HG03175 (cell line): Measurements from ENCODE around the gene OSBPL5.
"Not testable (repeated sequence)": the region's sequence is repeated elsewhere in the genome, so short reads cannot be mapped to it uniquely, and the experiment has no call there.

Experiments
- ATAC-seq: cut with Tn5 transposase; IDR thresholded peaks from one replicate; pipeline ENCODE4 v1.9.1; 2021; ENCODE audit warnings: mild to moderate bottlenecking, moderate library complexity; ENCODE audit not compliant: unreplicated experiment

OSBPL5 gene

DNA sequence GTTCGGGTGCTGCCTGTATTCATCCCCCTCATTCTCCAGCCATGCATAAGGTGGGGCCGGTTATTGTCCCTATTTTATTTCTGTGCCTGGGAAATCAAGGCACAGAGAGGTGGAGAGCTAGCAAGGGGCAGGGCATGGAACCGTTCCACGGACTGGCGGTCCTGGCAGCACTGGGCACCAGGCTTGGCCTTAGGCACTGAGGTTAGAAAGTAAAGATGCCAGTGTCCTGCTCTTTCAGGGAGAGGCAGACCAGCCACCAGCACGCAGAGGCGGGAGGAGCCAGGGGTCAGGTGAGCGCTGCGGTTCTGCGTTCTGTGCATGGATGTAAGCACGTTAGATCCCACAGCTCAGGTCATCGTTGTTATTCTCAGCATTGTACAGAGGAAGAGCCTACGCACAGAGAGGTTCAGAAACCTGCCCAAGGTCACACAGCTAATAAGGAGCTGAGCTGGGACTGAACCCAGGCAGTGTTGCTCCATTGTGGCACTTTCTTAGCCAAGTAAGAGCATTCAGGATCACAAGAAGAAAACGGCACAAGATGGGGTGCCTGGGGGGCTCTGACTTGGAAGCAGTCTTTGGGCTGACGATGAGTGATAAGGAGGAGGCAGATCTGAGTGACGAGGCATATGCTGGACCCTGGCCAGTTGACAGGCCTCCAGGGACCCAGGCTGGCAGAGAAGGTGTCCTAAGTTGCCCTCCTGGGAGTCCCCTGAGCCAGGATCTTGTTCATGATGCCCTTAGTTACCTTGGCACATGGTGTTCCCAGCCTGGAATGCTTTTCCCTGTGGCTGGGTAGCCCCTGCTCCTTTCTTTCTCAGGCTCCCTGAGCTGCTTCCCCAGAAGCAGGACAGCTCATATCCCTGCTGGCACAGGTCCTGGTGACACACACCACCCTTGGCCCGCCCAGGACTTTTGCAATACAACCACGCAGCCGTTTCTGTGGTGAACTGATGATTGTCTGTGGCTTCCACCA, 41.1 kb downstream of the OSBPL5 start:
- no peak for ATAC-seq

- no peak for ATAC-seq
Measured at GRCh38 chr11:3123305-3123704, 41.8 kb downstream of the OSBPL5 start.

- ATAC-seq = no peak
Measured at GRCh38 chr11:3122775-3123201, 42.3 kb downstream of the OSBPL5 start.

GRCh38 chr11:3121931-3122774, 43.0 kb downstream of the OSBPL5 start:
- no peak for ATAC-seq

DNA sequence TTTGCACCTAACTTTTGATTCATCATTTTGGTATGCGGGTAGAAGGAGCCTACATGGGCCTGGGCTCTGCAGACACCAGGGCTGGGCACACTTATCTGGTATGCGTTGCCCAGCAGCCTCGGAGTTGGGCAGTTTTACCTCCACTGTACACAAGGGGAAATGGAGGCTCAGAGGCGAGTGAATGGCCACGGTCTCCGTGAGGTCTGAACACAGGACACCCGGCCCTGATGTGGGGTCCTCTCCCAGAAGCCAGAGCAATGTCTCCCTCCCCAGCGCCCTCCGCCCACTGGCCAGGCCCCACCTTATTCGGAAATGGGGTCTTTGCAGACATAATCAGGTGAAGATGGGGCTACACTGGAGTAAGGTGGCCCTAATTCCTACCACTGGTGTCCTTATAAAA, 43.7 kb downstream of the OSBPL5 start:
- ATAC-seq = no peak

- no peak for ATAC-seq
Measured at GRCh38 chr11:3120071-3120792, 44.9 kb downstream of the OSBPL5 start.

GRCh38 chr11:3119141-3119821, 45.8 kb downstream of the OSBPL5 start:
- no peak for ATAC-seq

DNA sequence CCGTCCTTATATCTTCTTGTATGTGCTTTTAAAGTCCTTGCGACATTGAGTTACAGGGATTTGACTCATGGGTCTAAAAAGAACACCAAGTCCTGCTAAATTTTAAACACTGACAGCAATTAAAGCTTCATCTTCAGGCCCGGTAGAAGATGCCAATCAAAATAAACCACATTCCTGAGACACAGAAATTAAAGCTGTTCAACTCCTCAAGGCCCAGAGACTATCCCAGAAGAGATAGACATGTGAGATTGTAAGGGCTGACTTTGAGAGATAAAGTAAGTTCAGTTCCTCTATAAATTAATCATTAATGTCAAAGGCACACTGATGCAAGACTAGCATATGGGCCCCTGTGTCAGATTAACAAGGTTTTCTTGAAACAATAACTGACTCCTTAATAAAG, 49.8 kb downstream of the OSBPL5 start:
- no peak for ATAC-seq

- not testable (repeated sequence) for ATAC-seq
Measured at GRCh38 chr11:3113661-3114060, 51.4 kb downstream of the OSBPL5 start.

DNA sequence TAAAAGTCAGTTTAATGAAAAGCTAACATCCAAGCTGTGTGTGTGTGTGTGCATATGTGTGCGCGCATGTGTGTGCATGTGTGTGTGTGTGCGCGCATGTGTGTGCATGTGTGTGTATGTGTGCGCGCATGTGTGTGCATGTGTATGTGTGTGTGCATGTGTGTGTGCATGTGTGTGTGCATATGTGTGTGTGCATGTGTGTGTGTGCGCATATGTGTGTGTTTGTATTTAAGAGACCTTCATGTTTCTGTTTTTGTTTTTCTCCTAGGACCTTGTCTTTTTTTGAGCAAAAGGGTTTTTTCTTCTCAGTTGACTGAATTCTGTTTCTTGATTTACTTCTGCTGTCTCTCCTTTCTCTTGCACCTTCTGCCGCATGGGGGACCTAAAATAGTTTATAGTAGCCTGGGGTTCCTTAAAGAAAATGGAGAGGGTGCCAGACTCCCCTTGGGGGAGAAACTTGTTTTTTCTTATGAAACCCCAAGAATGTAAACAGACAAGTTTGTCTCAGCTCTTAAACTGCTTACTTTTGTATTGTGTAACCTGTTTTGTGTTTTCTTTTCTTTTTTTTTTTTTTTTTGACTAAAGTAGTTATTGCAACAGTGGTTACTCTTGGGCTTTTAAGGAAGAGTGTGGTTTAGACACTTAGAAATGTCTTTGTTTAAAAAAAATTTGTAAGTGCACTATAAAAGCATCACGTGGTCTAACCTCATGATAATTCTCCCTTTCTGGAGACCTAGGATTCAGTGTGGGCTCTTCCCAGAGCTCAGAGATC, 53.0 kb downstream of the OSBPL5 start:
- ATAC-seq = no peak

DNA sequence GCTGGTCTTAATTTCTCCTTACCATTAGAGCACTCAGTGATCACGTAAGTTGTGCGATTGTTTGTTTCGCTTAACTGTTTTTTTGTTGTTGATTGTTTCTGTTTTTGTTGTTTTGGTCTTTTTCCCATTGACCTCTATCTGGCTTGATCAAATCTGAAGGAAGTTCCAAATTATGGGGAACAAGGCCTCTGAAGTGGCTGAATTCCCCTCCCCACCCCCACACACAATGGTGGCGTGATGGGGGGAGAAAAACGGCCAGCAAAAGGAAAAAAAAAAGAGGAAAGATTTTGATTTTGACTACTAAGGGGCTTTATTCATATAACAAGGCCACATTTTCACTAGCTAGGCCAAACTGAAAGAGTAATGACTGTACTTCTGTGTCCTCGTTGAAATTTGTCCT, 53.6 kb downstream of the OSBPL5 start:
- no peak for ATAC-seq

GRCh38 chr11:3109921-3110706, 55.0 kb downstream of the OSBPL5 start:
- no peak for ATAC-seq

DNA sequence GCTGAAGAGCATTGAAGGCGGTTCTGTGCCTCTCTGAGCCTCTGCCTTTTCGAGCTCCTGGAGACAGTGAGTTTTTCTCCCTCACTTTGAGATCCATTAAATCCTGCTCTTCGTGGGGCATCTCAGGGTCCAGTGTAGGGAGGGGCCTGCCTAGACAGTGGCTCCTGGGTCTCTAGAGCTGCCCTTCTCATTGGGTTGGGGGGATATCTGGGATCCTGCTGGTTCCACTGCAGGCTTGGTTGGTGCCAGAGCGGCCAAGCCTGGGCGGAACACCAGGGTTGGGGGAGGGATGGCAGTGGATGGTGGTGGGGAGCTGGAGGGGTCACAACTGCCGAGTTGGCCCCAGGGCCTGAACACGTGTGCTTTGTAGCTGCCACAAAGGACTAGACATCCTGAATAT, 55.7 kb downstream of the OSBPL5 start:
- ATAC-seq = no peak

DNA sequence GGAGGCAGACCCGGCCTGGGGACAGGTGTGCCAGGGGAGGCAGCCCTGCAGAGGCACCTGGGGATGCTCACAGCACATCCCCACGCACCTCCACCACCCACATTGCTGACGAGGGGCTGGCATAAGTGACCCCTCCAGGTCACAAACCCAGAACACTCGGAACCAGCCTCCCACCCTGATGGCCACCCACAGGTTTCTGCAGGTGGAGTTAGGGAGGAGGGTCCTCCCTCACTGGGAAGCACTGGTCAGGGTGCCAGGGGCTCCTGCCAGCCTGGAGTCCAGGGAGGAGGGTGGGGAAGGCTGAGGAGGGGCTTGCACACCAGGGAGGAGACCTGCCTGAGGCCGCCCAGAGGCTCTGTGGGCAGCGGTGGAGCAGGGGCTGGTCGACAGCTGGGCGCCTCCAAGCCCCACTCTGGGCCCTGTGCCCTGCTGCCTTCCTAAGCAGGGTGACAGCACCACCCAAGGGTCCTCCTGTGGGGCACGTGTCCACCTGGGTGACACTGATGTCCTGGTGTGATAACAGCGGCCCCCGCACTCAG, 56.9 kb downstream of the OSBPL5 start:
- no peak for ATAC-seq

GRCh38 chr11:3107608-3108182, 57.4 kb downstream of the OSBPL5 start:
- ATAC-seq = no peak

DNA sequence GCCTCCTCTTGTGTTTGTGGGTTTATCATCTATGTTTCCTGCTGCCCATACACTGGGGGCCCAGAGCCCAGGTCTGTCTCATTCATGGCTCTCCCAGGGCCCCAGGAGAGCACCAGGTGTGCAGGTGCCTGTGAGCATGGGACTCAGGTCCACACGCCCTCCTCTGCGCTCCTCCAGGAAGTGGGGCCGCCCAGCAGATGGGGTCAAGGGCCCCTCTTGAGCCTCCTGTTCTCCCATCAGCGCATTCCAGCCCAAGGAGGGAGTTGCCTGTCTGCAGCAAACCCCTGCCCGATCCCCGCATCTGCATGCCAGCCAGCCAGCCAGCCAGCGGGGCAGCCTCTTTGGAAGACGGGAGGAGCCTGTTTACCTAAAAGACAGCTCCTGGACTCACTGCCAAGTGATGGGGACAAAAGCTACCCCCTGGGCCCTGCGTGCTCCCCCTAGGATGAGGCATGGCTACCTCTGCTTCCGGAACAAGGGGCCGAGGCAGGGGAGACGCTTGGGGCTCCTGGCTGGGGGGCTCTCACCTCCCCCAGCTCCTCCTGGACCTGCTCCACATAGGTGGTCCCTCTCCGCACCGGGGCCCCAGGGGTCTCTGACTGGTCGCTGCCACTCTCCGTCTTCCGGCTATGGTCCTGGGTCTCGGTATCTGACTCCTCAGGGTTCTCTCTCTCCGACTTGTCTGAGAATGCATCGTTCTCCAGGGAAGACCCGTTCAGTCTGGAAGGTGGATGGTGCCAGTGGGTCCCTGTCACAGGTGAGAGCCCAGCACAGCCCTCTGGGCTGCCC, 58.2 kb downstream of the OSBPL5 start:
- no peak for ATAC-seq
